Neural progenitor cell (in vitro differentiated cells): ENCODE results near the gene AJUBA. TPM values are rescaled to one million over a fixed set of nuclear protein-coding genes. Genes with fewer than 3 reads are reported as not detected.
A peak's percentile ranks its signal among the peaks of the same experiment; 100 is the strongest.

Experiments used
- DNase-seq: peaks from one replicate; pipeline ENCODE4 v3.0.0-alpha.2; 2016; ENCODE audit warnings: low spot score
- H2AFZ ChIP-seq: fragments of 200-600 bp; sonication (generic); replicated peaks from 2 replicates; pipeline ENCODE4 v1.6.1; 2016; ENCODE audit warnings: antibody characterized with exemption
- H3F3A ChIP-seq: fragments of 200-600 bp; sonication (generic); 2 replicates; pipeline ENCODE4 v1.6.1; 2016; ENCODE audit warnings: antibody characterized with exemption, low read depth
- H3K27ac ChIP-seq: fragments of 200-600 bp; sonication (generic); 2 replicates; pipeline ENCODE4 v1.5.1; 2016; ENCODE audit warnings: mild to moderate bottlenecking
- H3K27me3 ChIP-seq: fragments of 200-600 bp; sonication (generic); 2 replicates; pipeline ENCODE4 v1.6.1; 2016; ENCODE audit warnings: mild to moderate bottlenecking, moderate library complexity
- H3K36me3 ChIP-seq: fragments of 200-600 bp; sonication (generic); 2 replicates; pipeline ENCODE4 v1.5.1; 2016
- H3K4me1 ChIP-seq: fragments of 200-600 bp; sonication (generic); 2 replicates; pipeline ENCODE4 v1.6.1; 2016; ENCODE audit warnings: mixed run types
- H3K4me2 ChIP-seq: fragments of 200-600 bp; sonication (generic); 2 replicates; pipeline ENCODE4 v1.6.1; 2016
- H3K4me3 ChIP-seq: fragments of 200-600 bp; sonication (generic); 2 replicates; pipeline ENCODE4 v1.5.1; 2016
- H3K79me2 ChIP-seq: fragments of 200-600 bp; sonication (generic); 2 replicates; pipeline ENCODE4 v1.6.1; 2016; ENCODE audit warnings: low read depth
- H3K9ac ChIP-seq: fragments of 200-600 bp; sonication (generic); 2 replicates; pipeline ENCODE4 v1.6.1; 2016
- H3K9me3 ChIP-seq: fragments of 200-600 bp; sonication (generic); 2 replicates; pipeline ENCODE4 v1.5.1; 2016; ENCODE audit warnings: low read depth
- H4K20me1 ChIP-seq: fragments of 200-600 bp; sonication (generic); 2 replicates; pipeline ENCODE4 v1.6.1; 2016; ENCODE audit warnings: low read depth
- H3K27ac Mint-ChIP-seq: 3 replicates; pipeline ENCODE4 v1.8.0; 2021; ENCODE audit warnings: mixed read lengths
- H3K27me3 Mint-ChIP-seq: 2 replicates; pipeline ENCODE4 v1.8.0; 2022; ENCODE audit warnings: low read depth, mild to moderate bottlenecking, inconsistent platforms, moderate library complexity, mixed read lengths; ENCODE audit not compliant: insufficient read depth
- H3K36me3 Mint-ChIP-seq: 3 replicates; pipeline ENCODE4 v1.8.0; 2021; ENCODE audit warnings: mixed read lengths
- H3K4me1 Mint-ChIP-seq: 3 replicates; pipeline ENCODE4 v1.8.0; 2021; ENCODE audit warnings: mixed read lengths
- H3K4me3 Mint-ChIP-seq: 3 replicates; pipeline ENCODE4 v1.8.0; 2021; ENCODE audit warnings: mild to moderate bottlenecking, moderate library complexity, mixed read lengths
- H3K9me3 Mint-ChIP-seq: 3 replicates; pipeline ENCODE4 v1.8.0; 2020; ENCODE audit warnings: mixed read lengths
- CTCF ChIP-seq: fragments of 200-600 bp; sonication (generic); IDR thresholded peaks from 2 replicates; pipeline ENCODE4 v1.5.1; 2017; ENCODE audit warnings: antibody characterized with exemption, mild to moderate bottlenecking
- EZH2 ChIP-seq: fragments of 200-600 bp; sonication (generic); IDR thresholded peaks from 2 replicates; pipeline ENCODE4 v1.6.1; 2017; ENCODE audit warnings: antibody characterized with exemption, mild to moderate bottlenecking, moderate library complexity
- EZH2phosphoT487 ChIP-seq: fragments of 200-600 bp; sonication (generic); IDR thresholded peaks from 2 replicates; pipeline ENCODE4 v1.6.1; 2017; ENCODE audit warnings: antibody characterized with exemption
- total RNA-seq: library from RNA; depleted of rRNA; stranded (reverse); fragments of >200 nt; gene quantifications from 2 replicates; pipeline ENCODE4 v1.2.3, GENCODE V29; 2015; ENCODE audit warnings: low replicate concordance

AJUBA gene
- total RNA-seq, 1 donor from 2014 or later = 99.6 TPM

- Mint-ChIP-seq H3K27me3 (no peaks in the 10 kb centered on the region), H3K27ac (peak overlapping the region; percentile 28), H3K4me1 (no peaks in the 10 kb centered on the region)
These were observed 42.7 kb downstream of the AJUBA start for GRCh38 chr14:22939684-22940083.

GRCh38 chr14:22935156-22935555, 47.2 kb downstream of the AJUBA start:
- Histone ChIP-seq H2AFZ (no peak overlapping the region), H3F3A (peaks cover 28% of the 10 kb centered on the region), H3K4me3 (no peak overlapping the region), H3K36me3 (no peaks in the 10 kb centered on the region), H3K27ac (no peak overlapping the region), H4K20me1 (no peaks in the 10 kb centered on the region), H3K9ac (no peak overlapping the region), H3K9me3 (no peaks in the 10 kb centered on the region), H3K27me3 (no peaks in the 10 kb centered on the region), H3K79me2 (no peaks in the 10 kb centered on the region), H3K4me1 (peaks cover 4% of the 10 kb centered on the region), H3K4me2 (no peak overlapping the region)
- peaks cover 3% of the 10 kb centered on the region for H3K27me3 Mint-ChIP-seq
- no peak for DNase-seq
- H3K4me3 Mint-ChIP-seq = no peak overlapping the region
- no peak overlapping the region for H3K27ac Mint-ChIP-seq
- no peak for TF ChIP-seq CTCF
- no peak for TF ChIP-seq EZH2
- no peak for TF ChIP-seq EZH2phosphoT487
- H3K4me1 Mint-ChIP-seq = peaks cover 5% of the 10 kb centered on the region
- H3K9me3 Mint-ChIP-seq = no peaks in the 10 kb centered on the region
- peaks cover 9% of the 10 kb centered on the region for H3K36me3 Mint-ChIP-seq

More at GRCh38 chr14:22939684-22940083, 42.7 kb downstream of the AJUBA start:
- Histone ChIP-seq H3K79me2 (no peaks in the 10 kb centered on the region), H3F3A (peaks cover 7% of the 10 kb centered on the region), H2AFZ (no peak overlapping the region), H3K9ac (no peak overlapping the region), H3K27ac (no peak overlapping the region), H3K27me3 (no peaks in the 10 kb centered on the region), H3K4me1 (no peaks in the 10 kb centered on the region), H3K4me3 (no peak overlapping the region), H4K20me1 (no peaks in the 10 kb centered on the region), H3K9me3 (no peaks in the 10 kb centered on the region), H3K4me2 (no peak overlapping the region), H3K36me3 (no peaks in the 10 kb centered on the region)
- Mint-ChIP-seq H3K36me3 (peaks cover 18% of the 10 kb centered on the region), H3K4me3 (no peak overlapping the region), H3K9me3 (no peaks in the 10 kb centered on the region)
- no peak for DNase-seq
- TF ChIP-seq EZH2phosphoT487 = no peak
- TF ChIP-seq CTCF = no peak
- TF ChIP-seq EZH2 = no peak

- Histone ChIP-seq H3K9ac (no peak overlapping the region), H3F3A (peaks cover 34% of the 10 kb centered on the region), H3K36me3 (no peaks in the 10 kb centered on the region), H3K4me2 (no peak overlapping the region), H3K4me1 (peaks cover 12% of the 10 kb centered on the region), H3K27ac (no peak overlapping the region), H3K79me2 (peaks cover 19% of the 10 kb centered on the region), H3K27me3 (no peaks in the 10 kb centered on the region), H2AFZ (no peak overlapping the region), H4K20me1 (no peaks in the 10 kb centered on the region), H3K4me3 (no peak overlapping the region), H3K9me3 (no peaks in the 10 kb centered on the region)
- H3K9me3 Mint-ChIP-seq = no peaks in the 10 kb centered on the region
- no peak overlapping the region for H3K27ac Mint-ChIP-seq
- H3K27me3 Mint-ChIP-seq = peaks cover 6% of the 10 kb centered on the region
- peak overlapping the region; percentile 21 for H3K4me3 Mint-ChIP-seq
- TF ChIP-seq CTCF (no peak), EZH2 (no peak), EZH2phosphoT487 (no peak)
- DNase-seq = no peak
- peaks cover 1% of the 10 kb centered on the region for H3K36me3 Mint-ChIP-seq
- peaks cover 15% of the 10 kb centered on the region for H3K4me1 Mint-ChIP-seq
These were observed 50.2 kb downstream of the AJUBA start for GRCh38 chr14:22932146-22932545.
